Measurements from ENCODE around the gene RALGAPB. TPM values are rescaled to one million over a fixed set of nuclear protein-coding genes. Genes with fewer than 3 reads are reported as not detected.

The RALGAPB gene
- total RNA-seq, result 16.4 TPM
- polyA plus RNA-seq (ENCODE audit: insufficient read depth in 1 of 8, insufficient read length in 8 of 8, low replicate concordance in 1 of 8), result 10 to 100 TPM; 16.9 to 23.6 (median 18.2) TPM
- long read RNA-seq, donor 1, result 0 reads
- long read RNA-seq, donor 2, result 0 reads
- long read RNA-seq, donor 3, result 0 reads
- long read RNA-seq, donor 4, result 0 reads
- long read RNA-seq, donor 5, result 0 reads
- long read RNA-seq, donor 6, full-length matches to known transcripts, result 1 of 1 reads
- long read RNA-seq, donor 6, partial matches to known transcripts, result 0 of 1 reads
- long read RNA-seq, donor 6, other reads (novel, unspliced or antisense), result 0 of 1 reads
- long read RNA-seq, donor 7, result 0 reads
- long read RNA-seq, donor 8, full-length matches to known transcripts, result 1 of 1 reads
- long read RNA-seq, donor 8, partial matches to known transcripts, result 0 of 1 reads
- long read RNA-seq, donor 8, other reads (novel, unspliced or antisense), result 0 of 1 reads
- long read RNA-seq, donor 9, full-length matches to known transcripts, result 1 of 1 reads
- long read RNA-seq, donor 9, partial matches to known transcripts, result 0 of 1 reads
- long read RNA-seq, donor 9, other reads (novel, unspliced or antisense), result 0 of 1 reads
- long read RNA-seq, donor 10, full-length matches to known transcripts, result 1 of 1 reads
- long read RNA-seq, donor 10, partial matches to known transcripts, result 0 of 1 reads
- long read RNA-seq, donor 10, other reads (novel, unspliced or antisense), result 0 of 1 reads
- long read RNA-seq, donor 11, full-length matches to known transcripts, result 2 of 2 reads
- long read RNA-seq, donor 11, partial matches to known transcripts, result 0 of 2 reads
- long read RNA-seq, donor 11, other reads (novel, unspliced or antisense), result 0 of 2 reads

- Histone ChIP-seq H3K27me3 (ENCODE audit: control insufficient read depth, insufficient read depth, low read length) (peaks cover 3% of the 10 kb centered on the region), H3K4me1 (ENCODE audit: control insufficient read depth, insufficient read depth, low read length) (peaks cover 14% of the 10 kb centered on the region), H3K27ac (ENCODE audit: low read length) (peak within 1 kb of the TSS; percentile 77), H3K36me3 (ENCODE audit: control insufficient read depth, insufficient read depth, low read length) (no peaks in the 10 kb centered on the region), H3K4me3 (ENCODE audit: low read length) (peak within 1 kb of the TSS; percentile 83), H3K9me3 (replicated peaks; ENCODE audit: control insufficient read depth, low read depth, low read length) (no peaks in the 10 kb centered on the region)
- DNase-seq, result peak; percentile 99
- under 1% methylated on average over 74 of the region's 81 CpGs for WGBS (ENCODE audit: insufficient coverage)
Observed at GRCh38 chr20:38472513-38473366, at the start of gene RALGAPB. TSS of gene RALGAPB (plus strand) at chr20:38472843. CDS start at chr20:38488433, 15,590 bp downstream.

GRCh38 chr20:38423541-38423940 is 49.1 kb upstream of the RALGAPB start:
- H3K4me1 ChIP-seq (ENCODE audit: control insufficient read depth, insufficient read depth, low read length), result peaks cover 5% of the 10 kb centered on the region
- H3K9me3 ChIP-seq (replicated peaks; ENCODE audit: control insufficient read depth, low read depth, low read length), result no peaks in the 10 kb centered on the region
- no peak overlapping the region for H3K4me3 ChIP-seq (ENCODE audit: low read length)
- WGBS (ENCODE audit: insufficient coverage), result 78% methylated on average over 1 of the region's 4 CpGs
- peaks cover 96% of the 10 kb centered on the region for H3K36me3 ChIP-seq (ENCODE audit: control insufficient read depth, insufficient read depth, low read length)
- DNase-seq, result no peak
- no peak overlapping the region for H3K27ac ChIP-seq (ENCODE audit: low read length)
- H3K27me3 ChIP-seq (ENCODE audit: control insufficient read depth, insufficient read depth, low read length), result no peaks in the 10 kb centered on the region

GRCh38 chr20:38424401-38424800 is 48.2 kb upstream of the RALGAPB start:
- no peak for DNase-seq
- H3K4me1 ChIP-seq (ENCODE audit: control insufficient read depth, insufficient read depth, low read length), result no peaks in the 10 kb centered on the region
- H3K27ac ChIP-seq (ENCODE audit: low read length), result no peak overlapping the region
- H3K9me3 ChIP-seq (replicated peaks; ENCODE audit: control insufficient read depth, low read depth, low read length), result no peaks in the 10 kb centered on the region
- no peaks in the 10 kb centered on the region for H3K27me3 ChIP-seq (ENCODE audit: control insufficient read depth, insufficient read depth, low read length)
- 100% methylated on average over 1 of the region's 1 CpG for WGBS (ENCODE audit: insufficient coverage)
- H3K4me3 ChIP-seq (ENCODE audit: low read length), result no peak overlapping the region
- H3K36me3 ChIP-seq (ENCODE audit: control insufficient read depth, insufficient read depth, low read length), result peaks cover 97% of the 10 kb centered on the region

- peaks cover 94% of the 10 kb centered on the region for H3K36me3 ChIP-seq (ENCODE audit: control insufficient read depth, insufficient read depth, low read length)
- no peak overlapping the region for H3K27ac ChIP-seq (ENCODE audit: low read length)
- no peak for DNase-seq
- H3K9me3 ChIP-seq (replicated peaks; ENCODE audit: control insufficient read depth, low read depth, low read length), result no peaks in the 10 kb centered on the region
- H3K4me3 ChIP-seq (ENCODE audit: low read length), result no peak overlapping the region
- H3K27me3 ChIP-seq (ENCODE audit: control insufficient read depth, insufficient read depth, low read length), result no peaks in the 10 kb centered on the region
- 84% methylated on average over 11 of the region's 15 CpGs for WGBS (ENCODE audit: insufficient coverage)
- no peaks in the 10 kb centered on the region for H3K4me1 ChIP-seq (ENCODE audit: control insufficient read depth, insufficient read depth, low read length)
Observed at GRCh38 chr20:38426006-38426897, 46.4 kb upstream of the RALGAPB start.

GRCh38 chr20:38427655-38428023 is 45.0 kb upstream of the RALGAPB start:
- DNase-seq, result no peak
- no peaks in the 10 kb centered on the region for H3K27me3 ChIP-seq (ENCODE audit: control insufficient read depth, insufficient read depth, low read length)
- no peak overlapping the region for H3K4me3 ChIP-seq (ENCODE audit: low read length)
- H3K36me3 ChIP-seq (ENCODE audit: control insufficient read depth, insufficient read depth, low read length), result peaks cover 94% of the 10 kb centered on the region
- H3K4me1 ChIP-seq (ENCODE audit: control insufficient read depth, insufficient read depth, low read length), result no peaks in the 10 kb centered on the region
- H3K27ac ChIP-seq (ENCODE audit: low read length), result no peak overlapping the region
- H3K9me3 ChIP-seq (replicated peaks; ENCODE audit: control insufficient read depth, low read depth, low read length), result peaks cover 9% of the 10 kb centered on the region
- WGBS (ENCODE audit: insufficient coverage), result 84% methylated on average over 4 of the region's 5 CpGs

- no peak for DNase-seq
- Histone ChIP-seq H3K36me3 (ENCODE audit: control insufficient read depth, insufficient read depth, low read length) (peaks cover 98% of the 10 kb centered on the region), H3K27ac (ENCODE audit: low read length) (no peak overlapping the region), H3K4me1 (ENCODE audit: control insufficient read depth, insufficient read depth, low read length) (peaks cover 10% of the 10 kb centered on the region), H3K27me3 (ENCODE audit: control insufficient read depth, insufficient read depth, low read length) (no peaks in the 10 kb centered on the region), H3K4me3 (ENCODE audit: low read length) (no peak overlapping the region), H3K9me3 (replicated peaks; ENCODE audit: control insufficient read depth, low read depth, low read length) (peaks cover 9% of the 10 kb centered on the region)
- WGBS (ENCODE audit: insufficient coverage), result 89% methylated on average over 3 of the region's 3 CpGs
Observed at GRCh38 chr20:38428800-38429199, 43.8 kb upstream of the RALGAPB start.

- no peaks in the 10 kb centered on the region for H3K27me3 ChIP-seq (ENCODE audit: control insufficient read depth, insufficient read depth, low read length)
- H3K9me3 ChIP-seq (replicated peaks; ENCODE audit: control insufficient read depth, low read depth, low read length), result peaks cover 9% of the 10 kb centered on the region
- H3K27ac ChIP-seq (ENCODE audit: low read length), result no peak overlapping the region
- WGBS (ENCODE audit: insufficient coverage), result 100% methylated on average over 1 of the region's 3 CpGs
- no peak overlapping the region for H3K4me3 ChIP-seq (ENCODE audit: low read length)
- H3K4me1 ChIP-seq (ENCODE audit: control insufficient read depth, insufficient read depth, low read length), result peaks cover 15% of the 10 kb centered on the region
- H3K36me3 ChIP-seq (ENCODE audit: control insufficient read depth, insufficient read depth, low read length), result peaks cover 98% of the 10 kb centered on the region
- DNase-seq, result no peak
Observed at GRCh38 chr20:38429301-38429700, 43.3 kb upstream of the RALGAPB start.

- H3K27me3 ChIP-seq (ENCODE audit: control insufficient read depth, insufficient read depth, low read length), result no peaks in the 10 kb centered on the region
- H3K36me3 ChIP-seq (ENCODE audit: control insufficient read depth, insufficient read depth, low read length), result peaks cover 83% of the 10 kb centered on the region
- WGBS (ENCODE audit: insufficient coverage), result 82% methylated on average over 7 of the region's 8 CpGs
- H3K9me3 ChIP-seq (replicated peaks; ENCODE audit: control insufficient read depth, low read depth, low read length), result peaks cover 9% of the 10 kb centered on the region
- no peak overlapping the region for H3K4me3 ChIP-seq (ENCODE audit: low read length)
- no peak overlapping the region for H3K27ac ChIP-seq (ENCODE audit: low read length)
- H3K4me1 ChIP-seq (ENCODE audit: control insufficient read depth, insufficient read depth, low read length), result peaks cover 16% of the 10 kb centered on the region
- no peak for DNase-seq
Observed at GRCh38 chr20:38430679-38431325, 41.8 kb upstream of the RALGAPB start.

- Histone ChIP-seq H3K36me3 (ENCODE audit: control insufficient read depth, insufficient read depth, low read length) (peaks cover 68% of the 10 kb centered on the region), H3K4me3 (ENCODE audit: low read length) (no peak overlapping the region), H3K4me1 (ENCODE audit: control insufficient read depth, insufficient read depth, low read length) (peaks cover 16% of the 10 kb centered on the region), H3K27me3 (ENCODE audit: control insufficient read depth, insufficient read depth, low read length) (no peaks in the 10 kb centered on the region), H3K27ac (ENCODE audit: low read length) (no peak overlapping the region), H3K9me3 (replicated peaks; ENCODE audit: control insufficient read depth, low read depth, low read length) (peaks cover 9% of the 10 kb centered on the region)
- 100% methylated on average over 4 of the region's 6 CpGs for WGBS (ENCODE audit: insufficient coverage)
- DNase-seq, result no peak
Observed at GRCh38 chr20:38432292-38432691, 40.4 kb upstream of the RALGAPB start.

Measured in muscle of leg (tissue), 16 donors.